Cardiac fibroblast (primary cell): ENCODE data around the gene BRSK2.

Source experiments
- DNase-seq, 2 donors: peaks; one replicate each; pipeline versions ENCODE4 v3.0.0 to v3.0.0-alpha.2; 2010; ENCODE audit warnings: low read depth in 2 of 2
- H3K4me3 ChIP-seq, 2 donors: replicated peaks in 1 of 2; 1 replicate in 1 of 2; 2 replicates in 1 of 2; pipeline ENCODE4 v1.5.1; 2011; ENCODE audit warnings: low read depth in 2 of 2, low read length in 2 of 2, mild to moderate bottlenecking in 2 of 2, moderate library complexity in 1 of 2
- CTCF ChIP-seq: IDR thresholded peaks from one replicate; pipeline ENCODE4 v1.5.1; 2011; ENCODE audit warnings: low read depth, mild to moderate bottlenecking, low read length, inconsistent platforms

The BRSK2 gene

DNA sequence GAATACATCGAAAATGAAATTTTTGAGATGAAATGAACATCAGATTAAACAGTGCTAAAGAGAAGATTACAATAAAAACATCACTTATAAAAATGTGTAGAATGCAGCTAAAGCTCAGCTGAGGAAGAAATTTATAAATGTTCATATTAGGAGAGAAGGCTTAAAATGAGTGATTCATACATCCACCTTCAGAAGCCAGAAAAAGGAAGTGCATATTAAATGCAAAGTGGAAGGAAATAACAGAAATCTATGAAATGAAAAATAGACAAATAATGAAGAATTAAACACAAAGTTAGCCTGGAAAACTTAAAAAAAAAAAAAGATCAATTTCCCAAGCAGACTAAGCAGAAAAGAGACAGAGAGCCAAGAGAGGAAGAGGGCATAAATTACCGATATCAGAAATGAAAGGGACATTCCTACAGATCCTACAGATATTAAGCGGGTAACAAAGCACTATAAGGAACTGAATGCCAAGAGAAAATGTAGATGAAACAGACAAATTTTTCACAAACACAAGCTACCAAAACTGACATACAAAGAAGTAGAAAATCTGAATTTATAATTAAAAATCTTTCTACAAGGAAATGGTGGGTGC lies 104.0 kb downstream of the BRSK2 start:
- no peak for TF ChIP-seq CTCF
- H3K4me3 ChIP-seq: no peak overlapping the region
- DNase-seq: no peak

- DNase-seq: no peak
- TF ChIP-seq CTCF: no peak
Measured at GRCh38 chr11:1494650-1495049, 104.9 kb downstream of the BRSK2 start.

DNA sequence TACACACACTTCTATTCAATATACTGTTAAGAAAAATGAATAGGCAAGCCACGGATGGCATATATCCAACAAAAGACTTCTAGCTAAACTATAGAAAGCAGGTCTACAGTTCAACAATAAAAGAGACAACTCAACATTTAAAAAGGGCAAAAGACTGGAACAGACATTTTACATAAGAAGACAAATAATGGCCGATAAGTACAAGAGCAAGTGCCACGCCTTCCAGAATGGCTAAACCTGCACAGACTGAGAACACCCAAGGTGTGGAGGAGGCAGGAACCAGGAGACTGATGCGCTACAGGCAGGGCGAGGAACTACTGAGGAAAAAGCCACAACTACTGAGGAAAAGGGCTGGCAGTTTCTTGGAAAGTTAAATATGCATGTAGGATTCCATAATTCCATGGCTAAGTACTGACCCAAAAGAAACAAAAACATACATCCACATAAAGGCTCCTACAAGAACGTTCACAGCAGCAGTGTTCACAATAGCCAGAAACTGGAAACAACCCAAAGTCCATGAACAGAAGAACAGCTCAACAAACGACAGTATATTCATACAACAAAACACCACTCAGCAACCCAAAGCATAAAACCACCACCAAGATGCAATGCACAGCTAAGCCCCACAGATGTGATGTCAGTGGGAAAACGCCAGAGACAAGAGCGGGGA lies 106.5 kb downstream of the BRSK2 start:
- TF ChIP-seq CTCF: no peak
- DNase-seq: no peak
- H3K4me3 ChIP-seq: no peak overlapping the region

More at GRCh38 chr11:1494650-1495049, 104.9 kb downstream of the BRSK2 start:
- no peak overlapping the region for H3K4me3 ChIP-seq

- no peak for TF ChIP-seq CTCF
Measured at GRCh38 chr11:1496761-1497095, 107.0 kb downstream of the BRSK2 start.

DNA sequence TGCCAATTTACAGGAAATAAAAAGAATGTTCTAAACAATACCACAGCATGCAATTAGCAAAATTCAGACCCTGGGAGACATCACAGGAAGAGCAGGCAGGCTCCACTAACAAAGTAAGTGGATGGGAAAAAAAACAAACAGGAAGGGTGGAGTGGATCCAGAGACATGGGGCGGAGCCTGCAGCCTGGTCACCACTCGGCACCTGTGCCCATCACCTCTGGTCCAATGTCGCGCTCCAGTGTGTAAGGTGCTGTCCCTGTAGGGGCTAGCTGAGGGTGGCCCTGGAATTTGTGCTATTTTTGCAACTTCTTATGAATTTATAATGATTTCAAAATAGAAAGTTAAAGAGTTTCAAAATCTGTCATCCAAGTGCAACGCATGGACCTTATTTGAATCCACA lies 107.9 kb downstream of the BRSK2 start:
- no peak for TF ChIP-seq CTCF
- no peak overlapping the region for H3K4me3 ChIP-seq
- DNase-seq: no peak

More at GRCh38 chr11:1496761-1497095, 107.0 kb downstream of the BRSK2 start:
- no peak for DNase-seq
- no peak overlapping the region for H3K4me3 ChIP-seq

GRCh38 chr11:1498262-1498661 lies 108.5 kb downstream of the BRSK2 start:
- TF ChIP-seq CTCF: no peak
- DNase-seq: no peak
- H3K4me3 ChIP-seq: no peak overlapping the region
